ENCODE results near the gene DNMBP.

GRCh38 chr10:99920486-99920885 is 89.3 kb downstream of the DNMBP start:
- TF ChIP-seq CTCF (IDR thresholded peaks at IDR 0.05; ENCODE audit: insufficient read depth, low read length) (no peak), REST (IDR thresholded peaks at IDR 0.05; ENCODE audit: insufficient replicate concordance, low read depth) (no peak), POLR2AphosphoS5 (IDR thresholded peaks at IDR 0.05; ENCODE audit: low read depth) (no peak), GABPA (IDR thresholded peaks at IDR 0.05; ENCODE audit: low read depth) (no peak), SPI1 (IDR thresholded peaks at IDR 0.05; ENCODE audit: borderline replicate concordance, low read depth) (no peak)

Measured in HL-60 (cell line).